ENCODE measurements around the gene BTBD16. TPM values are rescaled to one million over a fixed set of nuclear protein-coding genes. Genes with fewer than 3 reads are reported as not detected.

The BTBD16 gene
- total RNA-seq, 5 donors from 2014 or later (not counting 1 experiment from before 2014, with no cell fraction given), result not detected

GRCh38 chr10:122376364-122376961 lies 105.4 kb downstream of the BTBD16 start:
- no peak overlapping the region for H3K27ac Mint-ChIP-seq
- H3K4me1 Mint-ChIP-seq, result peaks cover 58 to 68% (median 59%) of the 10 kb centered on the region in 3 donors
- WGBS (ENCODE audit: insufficient coverage), result 100% methylated on average over 1 of the region's 11 CpGs
- H3K9me3 ChIP-seq, result peaks cover 2% of the 10 kb centered on the region
- H3K36me3 Mint-ChIP-seq, result peaks cover 19% of the 10 kb centered on the region
- no peak for DNase-seq
- peaks cover 22 to 26% of the 10 kb centered on the region in 2 experiments for H3K4me1 ChIP-seq (ENCODE audit: control insufficient read depth in 1 of 2, extremely low read depth in 1 of 2, insufficient read depth in 2 of 2, low read length in 2 of 2)
- H3K27me3 ChIP-seq (replicated peaks in 1 of 2; ENCODE audit: control insufficient read depth in 2 of 2, extremely low read depth in 1 of 2, insufficient read depth in 2 of 2, low read length in 1 of 2), result peaks cover 2 to 4% of the 10 kb centered on the region in 2 experiments
- no peak overlapping the region for H3K27ac ChIP-seq (ENCODE audit: low read length)
- H3K4me3 Mint-ChIP-seq, result peak overlapping the region; percentile 32 to 91 (median 53)
- ChIA-PET CTCF (no interaction called here), POLR2A (no interaction called here)
- peaks cover 0 to 3% (median 0%) of the 10 kb centered on the region in 3 donors for H3K9me3 Mint-ChIP-seq
- no peak for ATAC-seq (replicated peaks in 1 of 4)
- H3K4me3 ChIP-seq (ENCODE audit: control insufficient read depth in 1 of 2, extremely low read depth in 1 of 2, low read length in 1 of 2), result no peak overlapping the region
- no peaks in the 10 kb centered on the region for H3K27me3 Mint-ChIP-seq
- peaks cover 0 to under 1% of the 10 kb centered on the region in 2 donors for H3K36me3 ChIP-seq (ENCODE audit: control insufficient read depth in 2 of 2, extremely low read depth in 1 of 2, insufficient read depth in 1 of 2, low read length in 1 of 2)

- Histone ChIP-seq H3K36me3 (ENCODE audit: control insufficient read depth in 2 of 2, extremely low read depth in 1 of 2, insufficient read depth in 1 of 2, low read length in 1 of 2) (peaks cover 0 to 2% of the 10 kb centered on the region in 2 donors), H3K27ac (ENCODE audit: low read length) (peak overlapping the region; percentile 10), H3K9me3 (peaks cover 2% of the 10 kb centered on the region), H3K4me3 (ENCODE audit: control insufficient read depth in 1 of 2, extremely low read depth in 1 of 2, low read length in 1 of 2) (no peak overlapping the region), H3K4me1 (ENCODE audit: control insufficient read depth in 1 of 2, extremely low read depth in 1 of 2, insufficient read depth in 2 of 2, low read length in 2 of 2) (peaks cover 16 to 26% of the 10 kb centered on the region in 2 experiments), H3K27me3 (replicated peaks in 1 of 2; ENCODE audit: control insufficient read depth in 2 of 2, extremely low read depth in 1 of 2, insufficient read depth in 2 of 2, low read length in 1 of 2) (no peaks in the 10 kb centered on the region)
- peaks cover 30% of the 10 kb centered on the region for H3K36me3 Mint-ChIP-seq
- no peaks in the 10 kb centered on the region for H3K27me3 Mint-ChIP-seq
- no peak for ATAC-seq (replicated peaks in 1 of 4)
- H3K4me3 Mint-ChIP-seq, result peak overlapping the region; percentile 29 to 60 (median 48)
- POLR2A ChIA-PET, result no interaction called here
- peak overlapping the region; percentile 55 to 77 for H3K27ac Mint-ChIP-seq
- H3K9me3 Mint-ChIP-seq, result peaks cover 0 to 3% (median 0%) of the 10 kb centered on the region in 3 donors
- peaks cover 66 to 74% (median 71%) of the 10 kb centered on the region in 3 donors for H3K4me1 Mint-ChIP-seq
- CTCF ChIA-PET, result no interaction called here
- WGBS (ENCODE audit: insufficient coverage), result 78% methylated on average over 4 of the region's 5 CpGs
- peak in 2 of 35 experiments; percentile 4 to 28 for DNase-seq
Measured at GRCh38 chr10:122379041-122379440, 107.9 kb downstream of the BTBD16 start.

- Mint-ChIP-seq H3K4me3 (peak overlapping the region in 2 of 3 donors; percentile 4 to 60), H3K4me1 (peaks cover 65 to 73% (median 70%) of the 10 kb centered on the region in 3 donors), H3K36me3 (peaks cover 30% of the 10 kb centered on the region), H3K27me3 (no peaks in the 10 kb centered on the region), H3K9me3 (peaks cover 0 to 3% (median 0%) of the 10 kb centered on the region in 3 donors), H3K27ac (peak overlapping the region; percentile 45 to 77)
- Histone ChIP-seq H3K9me3 (peaks cover 2% of the 10 kb centered on the region), H3K4me3 (ENCODE audit: control insufficient read depth in 1 of 2, extremely low read depth in 1 of 2, low read length in 1 of 2) (no peak overlapping the region), H3K27me3 (replicated peaks in 1 of 2; ENCODE audit: control insufficient read depth in 2 of 2, extremely low read depth in 1 of 2, insufficient read depth in 2 of 2, low read length in 1 of 2) (no peaks in the 10 kb centered on the region), H3K36me3 (ENCODE audit: control insufficient read depth in 2 of 2, extremely low read depth in 1 of 2, insufficient read depth in 1 of 2, low read length in 1 of 2) (peaks cover 0 to 2% of the 10 kb centered on the region in 2 donors), H3K4me1 (ENCODE audit: control insufficient read depth in 1 of 2, extremely low read depth in 1 of 2, insufficient read depth in 2 of 2, low read length in 2 of 2) (peaks cover 14 to 25% of the 10 kb centered on the region in 2 experiments), H3K27ac (ENCODE audit: low read length) (no peak overlapping the region)
- no peak for DNase-seq
- no peak for ATAC-seq (replicated peaks in 1 of 4)
- CTCF ChIA-PET, result no interaction called here
- WGBS (ENCODE audit: insufficient coverage), result no CpG with 5 or more reads among the region's 2 CpGs
- POLR2A ChIA-PET, result no interaction called here
Measured at GRCh38 chr10:122379537-122379936, 108.4 kb downstream of the BTBD16 start.

- no peaks in the 10 kb centered on the region for H3K27me3 Mint-ChIP-seq
- CTCF ChIA-PET, result no interaction called here
- peaks cover 70 to 75% (median 70%) of the 10 kb centered on the region in 3 donors for H3K4me1 Mint-ChIP-seq
- peak overlapping the region in 1 of 2 donors; percentile 62 for H3K27ac Mint-ChIP-seq
- H3K4me3 ChIP-seq (ENCODE audit: control insufficient read depth in 1 of 2, extremely low read depth in 1 of 2, low read length in 1 of 2), result no peak overlapping the region
- no peak overlapping the region for H3K27ac ChIP-seq (ENCODE audit: low read length)
- H3K36me3 Mint-ChIP-seq, result peaks cover 30% of the 10 kb centered on the region
- ATAC-seq (replicated peaks in 1 of 4), result no peak
- peaks cover 2% of the 10 kb centered on the region for H3K9me3 ChIP-seq
- POLR2A ChIA-PET, result no interaction called here
- H3K27me3 ChIP-seq (replicated peaks in 1 of 2; ENCODE audit: control insufficient read depth in 2 of 2, extremely low read depth in 1 of 2, insufficient read depth in 2 of 2, low read length in 1 of 2), result no peaks in the 10 kb centered on the region
- no peak for DNase-seq
- H3K4me1 ChIP-seq (ENCODE audit: control insufficient read depth in 1 of 2, extremely low read depth in 1 of 2, insufficient read depth in 2 of 2, low read length in 2 of 2), result peaks cover 14 to 25% of the 10 kb centered on the region in 2 experiments
- no peak overlapping the region for H3K4me3 Mint-ChIP-seq
- peaks cover 0 to 3% (median 0%) of the 10 kb centered on the region in 3 donors for H3K9me3 Mint-ChIP-seq
- 100% methylated on average over 1 of the region's 4 CpGs for WGBS (ENCODE audit: insufficient coverage)
- peaks cover 0 to 2% of the 10 kb centered on the region in 2 donors for H3K36me3 ChIP-seq (ENCODE audit: control insufficient read depth in 2 of 2, extremely low read depth in 1 of 2, insufficient read depth in 1 of 2, low read length in 1 of 2)
Measured at GRCh38 chr10:122380703-122381102, 109.6 kb downstream of the BTBD16 start.

- ChIA-PET POLR2A (no interaction called here), CTCF (interaction anchor here in 1 of 2 donors (0.8 kb wide), 1 partner anchor 54 kb away, joined by 4 read pairs; no protein-coding TSS in a partner anchor)
- Mint-ChIP-seq H3K36me3 (peaks cover 30% of the 10 kb centered on the region), H3K4me3 (no peak overlapping the region), H3K27me3 (no peaks in the 10 kb centered on the region), H3K4me1 (peaks cover 73 to 75% (median 74%) of the 10 kb centered on the region in 3 donors), H3K9me3 (peaks cover 0 to 3% (median 0%) of the 10 kb centered on the region in 3 donors), H3K27ac (peak overlapping the region in 1 of 2 donors; percentile 23)
- H3K36me3 ChIP-seq (ENCODE audit: control insufficient read depth in 2 of 2, extremely low read depth in 1 of 2, insufficient read depth in 1 of 2, low read length in 1 of 2), result peaks cover 0 to 2% of the 10 kb centered on the region in 2 donors
- no peak overlapping the region for H3K27ac ChIP-seq (ENCODE audit: low read length)
- WGBS (ENCODE audit: insufficient coverage), result no CpG with 5 or more reads among the region's 2 CpGs
- peaks cover 14 to 18% of the 10 kb centered on the region in 2 experiments for H3K4me1 ChIP-seq (ENCODE audit: control insufficient read depth in 1 of 2, extremely low read depth in 1 of 2, insufficient read depth in 2 of 2, low read length in 2 of 2)
- H3K9me3 ChIP-seq, result peaks cover 2% of the 10 kb centered on the region
- DNase-seq (no peak), ATAC-seq (replicated peaks in 1 of 4) (no peak)
- no peak overlapping the region for H3K4me3 ChIP-seq (ENCODE audit: control insufficient read depth in 1 of 2, extremely low read depth in 1 of 2, low read length in 1 of 2)
- no peaks in the 10 kb centered on the region for H3K27me3 ChIP-seq (replicated peaks in 1 of 2; ENCODE audit: control insufficient read depth in 2 of 2, extremely low read depth in 1 of 2, insufficient read depth in 2 of 2, low read length in 1 of 2)
Measured at GRCh38 chr10:122381680-122382079, 110.6 kb downstream of the BTBD16 start.

GRCh38 chr10:122386514-122386913 lies 115.4 kb downstream of the BTBD16 start:
- Mint-ChIP-seq H3K9me3 (no peaks in the 10 kb centered on the region), H3K4me1 (peaks cover 58 to 79% (median 75%) of the 10 kb centered on the region in 3 donors), H3K27ac (no peak overlapping the region), H3K36me3 (peaks cover 37% of the 10 kb centered on the region), H3K27me3 (no peaks in the 10 kb centered on the region), H3K4me3 (no peak overlapping the region)
- Histone ChIP-seq H3K36me3 (ENCODE audit: control insufficient read depth in 2 of 2, extremely low read depth in 1 of 2, insufficient read depth in 1 of 2, low read length in 1 of 2) (peaks cover 0 to 8% of the 10 kb centered on the region in 2 donors), H3K9me3 (no peaks in the 10 kb centered on the region), H3K4me3 (ENCODE audit: control insufficient read depth in 1 of 2, extremely low read depth in 1 of 2, low read length in 1 of 2) (no peak overlapping the region), H3K27ac (ENCODE audit: low read length) (no peak overlapping the region), H3K27me3 (replicated peaks in 1 of 2; ENCODE audit: control insufficient read depth in 2 of 2, extremely low read depth in 1 of 2, insufficient read depth in 2 of 2, low read length in 1 of 2) (no peaks in the 10 kb centered on the region), H3K4me1 (ENCODE audit: control insufficient read depth in 1 of 2, extremely low read depth in 1 of 2, insufficient read depth in 2 of 2, low read length in 2 of 2) (peaks cover 0 to 5% of the 10 kb centered on the region in 2 experiments)
- ChIA-PET POLR2A (interaction anchor here in 1 of 2 donors (1.0 kb wide), 1 partner anchor 11 kb away, joined by 3 read pairs; no protein-coding TSS in a partner anchor), CTCF (interaction anchor here in 1 of 2 donors (1.5 kb wide), 1 partner anchor 44 kb away, joined by 5 read pairs; no protein-coding TSS in a partner anchor)
- DNase-seq, result no peak
- WGBS (ENCODE audit: insufficient coverage), result no CpG with 5 or more reads among the region's 2 CpGs
- ATAC-seq (replicated peaks in 1 of 4), result no peak

Measured in T-cell (primary cell).